GM19467 (cell line): ENCODE measurements around the gene HMHB1.

Experiments
- ATAC-seq: cut with Tn5 transposase; IDR thresholded peaks from one replicate; pipeline ENCODE4 v1.9.1; 2021; ENCODE audit warnings: mild to moderate bottlenecking, moderate library complexity; ENCODE audit not compliant: unreplicated experiment

HMHB1 gene

GRCh38 chr5:143812085-143812705 is at the start of gene HMHB1:
Gene HMHB1, plus strand, starts transcription at chr5:143812161.
- ATAC-seq: no peak

GRCh38 chr5:143762636-143763220 is 49.2 kb upstream of the HMHB1 start:
- ATAC-seq: no peak

DNA sequence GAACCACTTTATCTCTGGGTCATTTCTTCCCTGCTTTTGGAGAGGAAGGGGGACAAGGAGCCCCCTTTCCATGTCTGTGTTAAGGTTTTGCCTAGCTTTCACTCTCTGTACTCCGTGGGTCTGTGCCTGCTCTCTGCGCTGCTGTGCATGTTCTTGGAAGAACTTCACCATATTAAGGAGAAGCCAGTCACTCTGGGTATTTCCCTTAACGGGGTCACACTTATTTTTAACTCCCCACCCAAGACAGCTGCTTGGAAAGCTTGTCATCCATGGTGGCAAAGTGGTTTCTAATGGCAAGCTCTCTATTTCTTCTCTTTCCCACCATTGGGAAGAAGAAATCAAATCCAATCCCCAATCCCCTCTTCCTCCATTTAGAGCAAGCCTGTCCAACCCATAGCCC is 44.8 kb upstream of the HMHB1 start:
- no peak for ATAC-seq

DNA sequence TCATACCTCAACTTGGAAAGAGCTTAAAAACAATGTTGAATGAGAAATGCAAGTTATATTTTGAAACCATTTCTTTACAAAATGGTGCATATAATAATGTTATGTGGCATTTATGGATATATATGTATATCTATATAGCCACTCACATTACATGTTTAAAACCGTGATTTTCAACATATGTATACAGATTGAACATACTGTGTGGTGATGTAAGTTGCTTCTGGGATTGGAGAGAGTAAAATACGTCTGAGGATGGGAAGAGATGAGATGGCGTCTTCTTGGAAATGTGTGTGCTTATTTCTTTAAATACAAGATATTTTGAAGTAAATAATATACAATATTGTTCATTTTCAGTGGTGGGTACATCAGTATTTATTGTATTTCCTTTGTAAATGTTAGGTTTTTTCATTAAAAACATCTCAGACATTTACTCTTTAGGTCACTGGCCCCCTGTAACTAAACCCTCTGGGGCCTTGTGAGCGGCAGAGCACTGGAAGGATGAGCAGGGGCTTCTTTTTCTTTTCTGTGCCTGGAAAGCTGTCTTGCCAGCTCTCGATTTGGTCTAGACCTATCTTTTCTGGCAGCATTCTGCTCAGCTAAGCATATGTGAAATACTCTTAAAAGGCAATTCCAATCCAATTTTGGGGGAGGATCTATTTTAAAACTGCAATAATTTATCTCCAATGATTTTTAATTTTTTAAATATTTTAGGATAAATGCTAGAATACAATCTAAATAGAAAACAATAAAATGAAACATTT is 42.8 kb upstream of the HMHB1 start:
- no peak for ATAC-seq

GRCh38 chr5:143770450-143770849 is 41.5 kb upstream of the HMHB1 start:
- no peak for ATAC-seq

DNA sequence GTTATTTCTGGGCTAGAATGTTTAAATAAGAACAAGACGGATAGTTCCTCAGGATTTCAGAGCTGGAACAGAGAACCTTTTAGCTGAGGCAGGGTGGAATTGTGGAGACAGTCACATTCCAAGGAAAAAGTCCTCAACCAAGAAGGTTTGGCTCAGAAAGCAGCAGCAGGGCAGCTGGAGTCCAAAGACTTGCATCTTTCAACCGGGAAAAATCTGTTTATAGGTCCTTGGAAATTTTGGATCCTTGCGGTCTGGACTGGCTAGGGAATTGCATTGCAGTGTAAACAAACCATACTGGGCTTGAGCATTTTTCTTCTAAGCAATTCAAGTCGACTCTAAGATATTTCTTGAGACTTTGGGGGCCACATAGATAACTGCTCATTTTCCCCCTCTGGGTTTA is 40.8 kb upstream of the HMHB1 start:
- ATAC-seq: no peak

DNA sequence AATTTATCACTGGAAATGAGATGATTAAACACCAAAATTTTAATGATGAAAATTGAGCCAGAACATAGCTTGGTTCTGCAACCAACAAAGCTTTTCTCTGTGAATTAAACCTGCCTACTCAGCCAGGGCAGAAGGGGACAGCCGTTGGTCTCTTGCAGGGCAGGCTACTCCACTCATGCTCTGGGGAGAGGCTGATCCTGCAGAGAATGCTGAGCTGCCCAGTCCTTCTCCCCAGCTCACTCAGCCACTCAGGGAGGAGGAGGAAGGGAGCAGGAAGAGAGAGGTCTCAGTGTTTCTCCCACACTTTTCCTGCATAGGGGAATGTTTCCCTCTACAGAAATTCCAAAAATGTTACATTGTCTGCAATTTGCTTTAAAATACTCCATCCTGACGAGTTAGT is 40.4 kb upstream of the HMHB1 start:
- ATAC-seq: no peak

GRCh38 chr5:143772621-143773020 is 39.3 kb upstream of the HMHB1 start:
- ATAC-seq: no peak

DNA sequence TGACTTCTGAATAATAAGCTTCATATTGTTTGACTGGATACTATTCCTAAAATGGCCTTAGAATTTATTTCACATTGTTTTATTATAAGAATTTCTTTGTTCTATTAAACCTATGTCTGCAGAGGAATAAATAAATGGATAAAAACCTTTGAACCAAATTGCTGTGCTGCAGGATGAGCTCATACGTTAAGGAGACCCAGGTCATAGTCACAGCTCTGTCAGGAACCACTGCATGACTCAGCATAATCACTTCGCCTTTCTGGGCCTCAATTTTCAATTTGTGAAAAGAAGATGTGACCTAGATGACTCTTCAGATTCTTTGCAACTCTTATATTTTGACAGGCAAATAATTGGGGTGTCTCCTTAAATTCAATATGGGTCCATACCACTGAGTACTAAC is 36.7 kb upstream of the HMHB1 start:
- ATAC-seq: no peak

DNA sequence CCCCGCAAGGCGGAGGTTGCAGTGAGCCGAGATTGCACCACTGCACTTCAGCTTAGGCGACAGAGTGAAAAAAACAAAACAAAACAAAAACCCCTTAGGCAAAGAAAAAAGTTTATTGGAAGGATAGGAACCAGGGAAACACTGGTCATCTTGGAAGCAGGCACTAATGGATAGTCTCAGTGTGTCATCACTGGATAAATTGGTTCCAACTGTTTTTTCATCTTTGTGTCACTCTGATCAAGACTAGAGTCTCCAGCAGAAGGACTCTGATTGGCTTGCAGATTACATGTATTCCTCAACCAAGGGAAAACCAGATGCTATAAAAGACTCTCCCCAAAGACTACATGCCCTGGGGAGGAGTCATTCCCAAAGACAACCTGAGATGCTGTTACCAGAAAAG is 35.0 kb upstream of the HMHB1 start:
- no peak for ATAC-seq

GRCh38 chr5:143779506-143779905 is 32.5 kb upstream of the HMHB1 start:
- no peak for ATAC-seq

DNA sequence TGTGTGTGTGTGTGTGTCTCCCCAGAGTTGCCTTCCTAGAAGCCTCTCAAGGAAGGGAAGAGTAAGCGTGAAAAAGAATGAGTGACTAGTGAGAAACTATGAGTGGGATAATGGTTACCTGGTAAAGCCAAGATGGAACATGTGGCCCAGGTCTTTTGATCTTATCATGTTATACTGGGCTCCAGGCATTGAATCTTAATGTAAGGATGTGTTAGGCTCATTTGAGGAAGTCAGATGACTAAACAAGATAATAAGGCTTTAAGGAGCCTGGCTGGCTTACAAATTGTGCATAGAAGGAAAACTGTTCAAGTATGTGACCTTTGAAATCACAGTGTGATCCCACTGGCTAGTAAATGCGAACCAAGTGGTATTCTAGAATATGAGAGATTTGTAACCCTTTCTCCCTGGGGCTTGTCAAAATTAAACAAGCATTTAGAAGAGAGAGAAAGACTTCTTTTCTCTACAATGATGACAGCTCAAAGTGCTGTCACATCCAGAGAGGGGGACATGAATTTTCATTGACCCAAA is 29.9 kb upstream of the HMHB1 start:
- no peak for ATAC-seq

- ATAC-seq: no peak
These were observed 29.2 kb upstream of the HMHB1 start for GRCh38 chr5:143782588-143783386.

DNA sequence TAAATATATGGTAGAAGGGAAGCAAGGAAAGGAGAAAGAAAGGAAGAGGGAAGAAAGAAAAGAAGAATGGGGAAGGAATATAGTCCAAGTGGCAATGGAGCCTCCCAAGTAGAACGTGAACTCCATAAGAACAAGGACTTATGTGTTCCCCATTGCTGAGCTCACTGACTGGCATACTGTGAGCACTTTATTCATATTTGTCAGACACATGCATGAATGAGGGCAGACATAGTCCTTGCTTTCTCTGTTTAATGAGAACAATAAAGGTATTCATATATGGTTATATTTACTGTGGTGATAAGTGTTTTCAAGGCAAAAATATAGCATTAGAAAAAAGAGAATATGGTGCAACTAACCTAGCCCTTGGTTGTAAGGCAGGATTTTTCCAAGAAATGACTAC is 23.6 kb upstream of the HMHB1 start:
- ATAC-seq: no peak

DNA sequence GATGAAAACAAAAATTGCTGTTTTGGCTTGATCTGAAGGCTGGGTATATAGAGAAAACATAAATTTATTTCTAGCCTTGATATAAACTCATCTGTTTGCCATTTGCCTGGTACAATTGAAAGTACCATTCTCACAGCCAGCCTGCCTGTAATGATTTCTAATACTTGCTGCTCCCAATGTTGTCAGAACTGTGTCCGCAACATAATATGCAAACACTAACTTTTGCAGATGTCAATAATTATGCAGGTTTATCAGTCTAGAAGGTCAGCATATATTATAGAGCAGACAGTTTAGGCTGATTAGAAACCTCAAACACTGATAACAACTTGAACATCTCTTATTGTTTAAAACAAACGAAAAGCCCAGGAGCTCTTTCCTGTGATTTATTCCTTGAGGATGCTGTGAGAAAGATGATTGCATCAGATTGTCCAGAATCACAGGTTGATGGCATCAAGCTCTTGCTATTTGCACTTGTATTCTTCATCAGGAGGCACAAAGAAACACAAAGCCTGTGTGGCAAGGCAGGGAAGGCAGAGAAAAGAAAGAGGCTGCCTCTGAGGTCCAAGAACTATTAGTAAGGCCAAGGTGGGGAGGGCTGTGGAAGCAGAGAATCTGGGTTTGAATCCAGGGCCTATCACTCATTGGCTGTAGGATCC is 21.4 kb upstream of the HMHB1 start:
- no peak for ATAC-seq

DNA sequence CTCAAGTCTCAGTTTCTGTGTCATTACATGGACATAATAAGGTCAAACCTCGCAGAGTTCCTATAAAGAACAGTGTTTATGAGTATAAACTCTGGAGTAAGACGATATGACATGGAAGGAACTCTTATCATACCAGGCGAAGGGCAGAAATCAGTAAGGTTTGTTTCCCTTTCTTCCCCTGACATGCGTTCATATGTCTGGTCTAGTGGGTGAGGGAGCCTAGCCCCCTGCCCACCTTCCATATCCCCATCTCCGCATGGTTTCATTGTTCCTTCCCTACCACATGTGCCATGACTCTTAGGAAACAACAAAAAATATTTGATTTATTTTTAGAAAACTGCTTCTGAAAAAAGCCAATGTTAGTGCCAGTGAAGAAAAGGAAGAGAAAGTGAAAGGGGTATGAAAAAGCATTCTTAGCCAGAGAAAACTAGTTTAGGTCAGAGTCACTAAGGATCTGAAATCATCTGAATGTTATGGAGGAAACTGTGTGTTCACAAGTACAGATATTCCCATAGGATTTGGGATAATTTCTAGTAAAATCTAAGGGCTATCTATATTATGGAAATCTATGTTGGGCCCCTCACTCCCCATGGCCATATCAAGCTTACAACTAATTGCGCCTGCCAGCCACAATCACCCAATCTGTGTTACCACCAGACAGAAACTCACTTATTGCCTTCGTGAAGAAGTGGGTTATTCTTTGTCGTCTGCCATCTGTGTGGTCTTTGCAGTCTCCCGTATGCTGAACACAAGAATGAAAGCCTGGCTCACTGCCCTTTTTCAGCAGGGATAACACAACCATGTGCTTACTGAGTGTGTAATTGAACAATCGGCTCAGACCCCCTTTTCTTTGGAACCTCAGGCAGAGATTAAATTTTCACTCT is 19.9 kb upstream of the HMHB1 start:
- peak; percentile 56 for ATAC-seq

DNA sequence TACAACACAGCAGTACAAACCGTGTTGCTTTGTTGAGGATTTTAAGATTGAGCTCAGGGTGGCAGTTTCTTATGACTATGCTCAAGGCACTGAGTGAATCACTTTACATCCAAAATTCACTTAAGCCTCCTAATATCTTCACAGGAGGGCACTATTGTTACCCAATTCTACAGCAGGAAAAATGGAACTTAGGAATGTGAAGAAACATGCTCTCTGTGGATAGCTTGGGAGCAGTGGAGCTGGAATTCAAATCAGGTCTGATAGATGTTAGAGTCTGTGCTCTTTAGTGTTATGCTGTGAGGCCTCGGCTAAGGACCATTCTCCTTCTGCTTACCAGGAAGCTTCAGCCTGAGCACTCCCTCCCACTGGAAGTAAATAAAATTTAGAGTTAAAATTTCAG is 18.7 kb upstream of the HMHB1 start:
- ATAC-seq: no peak

DNA sequence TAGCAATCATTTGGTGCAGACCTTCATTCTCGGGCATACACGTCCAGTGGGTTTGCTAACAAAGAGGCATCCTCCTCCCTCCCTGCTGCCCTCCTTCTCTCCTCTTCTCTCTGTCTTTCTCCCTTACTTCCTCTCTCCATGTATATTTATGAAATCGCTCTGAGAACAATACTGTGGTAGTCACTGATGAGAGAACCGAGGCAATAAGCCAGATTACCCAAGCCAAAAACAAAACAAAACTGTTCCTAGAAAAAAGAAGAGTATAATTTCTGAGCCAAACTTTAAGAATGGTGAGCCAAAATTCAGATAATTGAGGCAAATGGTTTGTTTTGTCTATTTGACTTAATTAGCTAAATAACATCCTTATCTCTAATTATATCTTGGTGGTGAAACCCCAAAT is 15.8 kb upstream of the HMHB1 start:
- ATAC-seq: no peak

DNA sequence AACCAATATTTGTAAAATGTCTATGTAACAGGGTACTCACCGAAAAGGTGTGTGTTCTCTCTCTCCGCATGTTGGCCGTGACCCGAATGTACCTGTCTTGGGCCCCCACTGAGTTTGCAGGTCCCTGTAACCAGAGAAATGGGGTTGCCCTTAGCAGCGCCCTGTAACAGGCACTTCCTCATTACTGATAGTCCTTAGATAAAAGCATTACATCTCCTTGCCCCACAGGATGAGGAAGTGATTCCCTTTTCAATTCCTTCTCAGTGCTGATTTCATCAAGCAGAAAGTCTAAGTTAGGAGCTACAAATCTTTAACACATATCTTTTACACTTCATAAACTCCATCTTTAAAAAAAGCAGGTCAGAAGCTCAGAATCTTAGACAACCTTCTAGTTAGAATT is 15.2 kb upstream of the HMHB1 start:
- ATAC-seq: no peak

DNA sequence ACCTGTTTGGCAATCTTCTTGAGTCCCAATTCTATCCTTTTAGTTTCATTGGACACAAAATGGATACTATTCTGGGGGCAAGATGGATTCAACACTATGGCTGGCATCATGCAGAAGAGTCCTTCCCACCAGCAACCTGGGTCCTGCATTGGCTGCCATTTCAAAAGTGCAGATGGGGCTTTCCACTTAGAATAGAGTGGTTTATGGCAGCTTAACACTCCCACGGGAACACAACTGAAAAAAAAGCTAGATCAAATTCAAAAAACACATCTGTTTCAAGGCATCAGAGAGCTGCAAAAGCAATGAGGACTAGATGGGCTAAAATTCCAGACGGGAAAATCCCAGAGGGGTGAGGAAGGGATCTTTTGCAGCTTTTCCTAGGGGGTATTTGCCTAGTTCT is 11.2 kb upstream of the HMHB1 start:
- ATAC-seq: no peak
